GM19455 (cell line): ENCODE measurements around the gene SIDT1.

Experiments
- ATAC-seq: cut with Tn5 transposase; IDR thresholded peaks from one replicate; pipeline ENCODE4 v1.9.1; 2021; ENCODE audit not compliant: unreplicated experiment

The SIDT1 gene

DNA sequence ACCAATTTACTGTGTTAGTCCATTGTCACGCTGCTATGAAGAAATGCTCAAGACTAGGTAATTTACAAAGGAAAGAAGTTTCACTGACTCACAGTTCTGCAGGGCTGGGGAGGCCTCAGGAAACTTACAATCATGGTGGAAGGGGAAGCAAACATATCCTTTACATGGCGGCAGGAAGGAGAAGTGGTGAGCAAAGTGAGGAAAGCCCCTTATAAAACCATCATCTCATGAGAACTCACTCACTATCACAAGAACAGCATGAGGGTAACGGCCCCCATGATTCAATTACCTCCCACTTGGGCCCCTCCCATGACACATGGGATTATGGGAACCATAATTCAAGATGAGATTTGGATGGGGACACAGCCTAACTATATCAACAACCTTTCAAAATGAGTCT lies 143.9 kb downstream of the SIDT1 start:
- no peak for ATAC-seq

DNA sequence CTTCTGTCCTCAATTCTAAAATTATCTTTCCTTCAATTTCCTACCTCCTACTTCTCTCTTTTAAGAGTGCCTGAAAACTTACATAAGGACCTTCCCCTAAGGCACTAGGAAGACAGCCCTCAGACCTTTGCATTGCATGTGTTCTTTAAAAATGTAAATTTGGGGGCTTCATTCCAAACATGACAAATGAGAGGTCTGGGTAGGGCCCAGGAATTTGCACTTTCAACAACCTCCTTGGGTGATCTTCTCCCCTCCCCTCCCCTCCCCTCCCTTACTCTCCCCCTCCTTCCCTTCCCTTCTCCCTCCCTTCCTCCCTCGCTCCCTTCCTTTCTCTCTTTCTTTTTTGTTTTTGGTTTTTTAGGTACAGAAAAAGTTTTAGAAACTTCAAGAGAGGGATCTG lies 145.4 kb downstream of the SIDT1 start:
- ATAC-seq = no peak

DNA sequence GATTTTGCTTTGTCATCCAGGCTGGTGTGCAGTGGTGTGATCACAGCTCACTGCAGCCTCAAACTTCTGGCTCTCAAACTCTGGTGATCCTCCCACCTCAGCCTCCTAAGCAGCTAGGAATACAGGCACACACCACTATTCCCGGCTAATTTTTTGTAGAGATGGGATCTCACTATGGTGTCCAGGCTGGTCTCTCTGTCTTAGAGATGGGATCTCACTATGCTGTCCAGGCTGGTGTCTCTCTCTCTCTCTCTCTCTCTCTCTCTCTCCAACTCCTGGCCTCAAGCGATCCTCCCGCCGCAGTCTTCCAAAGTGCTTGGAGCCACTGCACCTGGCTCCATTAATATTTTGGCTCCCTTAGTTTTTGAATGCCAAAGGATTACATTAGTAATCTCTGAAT lies 146.4 kb downstream of the SIDT1 start:
- no peak for ATAC-seq
